Thyroid gland (tissue), 4 donors: ENCODE data around the gene EIF3J. TPM values are rescaled to one million over a fixed set of nuclear protein-coding genes. Genes with fewer than 3 reads are reported as not detected.

Experiments used
- DNase-seq, 2 donors: peaks; one replicate each; pipeline ENCODE4 v3.0.0-alpha.2; 2019
- H3K27ac ChIP-seq, 3 donors: fragments of 200-600 bp; sonication (generic); 1 replicate in 2 of 3; 2 replicates in 1 of 3; pipeline ENCODE4 v1.5.1; 2016 to 2019; ENCODE audit warnings: mild to moderate bottlenecking in 1 of 3, moderate library complexity in 1 of 3
- H3K27me3 ChIP-seq: fragments of 200-600 bp; sonication (generic); one replicate; pipeline ENCODE4 v1.5.1; 2019
- H3K36me3 ChIP-seq, 2 donors: fragments of 200-600 bp; sonication (generic); one replicate each; pipeline ENCODE4 v1.5.1; 2016 to 2019
- H3K4me1 ChIP-seq, 2 donors: fragments of 200-600 bp; sonication (generic); one replicate each; pipeline ENCODE4 v1.5.1; 2017 to 2019
- H3K4me3 ChIP-seq, 3 donors: fragments of 200-600 bp; sonication (generic); replicated peaks in 1 of 3; 1 replicate in 2 of 3; 2 replicates in 1 of 3; pipeline ENCODE4 v1.5.1; 2016; ENCODE audit warnings: mild to moderate bottlenecking in 1 of 3
- H3K9me3 ChIP-seq: fragments of 200-600 bp; sonication (generic); one replicate; pipeline ENCODE4 v1.5.1; 2017
- POLR2A ChIP-seq, 2 donors: fragments of 450-650 bp; IDR thresholded peaks; one replicate each; pipeline ENCODE4 v1.6.1; 2017; ENCODE audit warnings: antibody characterized with exemption in 2 of 2, mild to moderate bottlenecking in 2 of 2, moderate library complexity in 1 of 2
- WGBS, 2 donors: methylation state at CpG; one replicate each; pipeline ENCODE4 v1.1.5; 2017; 5-methylcytosine and 5-hydroxymethylcytosine counted together
- intact Hi-C: fragments of 100-400 bp; cut with DNase I; formaldehyde crosslinking; loops from one replicate; pipeline ENCODE4 v1.15.1; 2023
- total RNA-seq, 4 donors: library from RNA; depleted of rRNA; stranded (reverse); fragments of >200 nt; gene quantifications; one replicate each; pipeline ENCODE4 v1.2.3, GENCODE V29; 2016
- TF ChIP-seq, protein P1 (sequence below), 6 experiments: fragments of 200-600 bp in 3 of 6; fragments of 450-650 bp in 3 of 6; sonication (generic) in 3 of 6; IDR thresholded peaks; one replicate each; pipeline ENCODE4 v1.5.1; 2016 to 2019; ENCODE audit warnings: antibody characterized with exemption in 6 of 6, mild to moderate bottlenecking in 2 of 6, inconsistent platforms in 1 of 6, moderate library complexity in 1 of 6

Gene EIF3J
- total RNA-seq, 4 donors from 2014 or later = 36.7 to 50.7 (median 39.3) TPM

DNA sequence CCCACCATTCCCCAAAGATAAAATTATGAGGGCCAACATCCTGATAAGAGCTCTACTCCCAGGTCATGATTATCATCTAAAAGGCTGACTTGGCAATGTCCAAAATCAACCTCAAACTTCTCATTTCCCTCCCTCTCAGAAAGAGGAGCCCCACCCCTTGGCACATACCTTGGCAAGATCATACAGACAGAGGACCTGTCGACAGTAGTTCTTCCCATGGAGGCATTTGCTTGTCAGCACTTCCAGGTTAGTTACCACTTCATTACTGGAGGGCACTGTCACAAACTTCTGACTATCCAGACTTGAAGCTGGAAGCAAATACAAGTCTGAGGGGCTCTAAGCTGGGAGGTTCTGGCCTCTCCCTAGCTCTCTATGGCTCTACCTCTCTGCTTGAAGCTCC is 37.8 kb downstream of the EIF3J start:
- no peak overlapping the region for H3K4me3 ChIP-seq
- DNase-seq = no peak
- intact Hi-C loops = loop anchor here (10.0 kb wide), 1 partner anchor 160 kb away; the partner anchor contains the start of gene TRIM69
- H3K9me3 ChIP-seq = no peaks in the 10 kb centered on the region
- no peaks in the 10 kb centered on the region for H3K27me3 ChIP-seq
- TF ChIP-seq POLR2A (IDR thresholded peaks at IDR 0.05) = no peak
- TF ChIP-seq, protein P1, sequence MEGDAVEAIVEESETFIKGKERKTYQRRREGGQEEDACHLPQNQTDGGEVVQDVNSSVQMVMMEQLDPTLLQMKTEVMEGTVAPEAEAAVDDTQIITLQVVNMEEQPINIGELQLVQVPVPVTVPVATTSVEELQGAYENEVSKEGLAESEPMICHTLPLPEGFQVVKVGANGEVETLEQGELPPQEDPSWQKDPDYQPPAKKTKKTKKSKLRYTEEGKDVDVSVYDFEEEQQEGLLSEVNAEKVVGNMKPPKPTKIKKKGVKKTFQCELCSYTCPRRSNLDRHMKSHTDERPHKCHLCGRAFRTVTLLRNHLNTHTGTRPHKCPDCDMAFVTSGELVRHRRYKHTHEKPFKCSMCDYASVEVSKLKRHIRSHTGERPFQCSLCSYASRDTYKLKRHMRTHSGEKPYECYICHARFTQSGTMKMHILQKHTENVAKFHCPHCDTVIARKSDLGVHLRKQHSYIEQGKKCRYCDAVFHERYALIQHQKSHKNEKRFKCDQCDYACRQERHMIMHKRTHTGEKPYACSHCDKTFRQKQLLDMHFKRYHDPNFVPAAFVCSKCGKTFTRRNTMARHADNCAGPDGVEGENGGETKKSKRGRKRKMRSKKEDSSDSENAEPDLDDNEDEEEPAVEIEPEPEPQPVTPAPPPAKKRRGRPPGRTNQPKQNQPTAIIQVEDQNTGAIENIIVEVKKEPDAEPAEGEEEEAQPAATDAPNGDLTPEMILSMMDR (IDR thresholded peaks at IDR 0.05) = no peak
- 71 to 85% methylated on average over 1 of the region's 1 CpG for WGBS, 2 donors
- peaks cover 8% of the 10 kb centered on the region in 2 donors for H3K36me3 ChIP-seq
- H3K4me1 ChIP-seq = peaks cover 4% of the 10 kb centered on the region in 2 donors
- no peak overlapping the region for H3K27ac ChIP-seq

GRCh38 chr15:44580105-44580504 is 43.2 kb downstream of the EIF3J start:
- Histone ChIP-seq H3K4me1 (peaks cover 4% of the 10 kb centered on the region in 2 donors), H3K27me3 (no peaks in the 10 kb centered on the region), H3K4me3 (no peak overlapping the region), H3K27ac (no peak overlapping the region), H3K9me3 (no peaks in the 10 kb centered on the region), H3K36me3 (peaks cover 18 to 27% of the 10 kb centered on the region in 2 donors)
- intact Hi-C loops = loop anchor here (10.0 kb wide), 1 partner anchor 85 kb away; the partner anchor contains the start of gene SPG11
- TF ChIP-seq POLR2A (IDR thresholded peaks at IDR 0.05) = no peak
- TF ChIP-seq, protein P1 (IDR thresholded peaks at IDR 0.05) = no peak
- no peak for DNase-seq
- 95 to 96% methylated on average over 2 of the region's 2 CpGs for WGBS, 2 donors

- H3K27me3 ChIP-seq = no peaks in the 10 kb centered on the region
- no peak overlapping the region for H3K4me3 ChIP-seq
- DNase-seq = peak; percentile 75 to 77
- intact Hi-C loops = loop anchor here (10.0 kb wide), 1 partner anchor 81 kb away; the partner anchor contains the start of gene SPG11
- peak overlapping the region in 1 of 3 donors; percentile 21 for H3K27ac ChIP-seq
- H3K36me3 ChIP-seq = peaks cover 36 to 53% of the 10 kb centered on the region in 2 donors
- H3K9me3 ChIP-seq = no peaks in the 10 kb centered on the region
- H3K4me1 ChIP-seq = no peaks in the 10 kb centered on the region
- 83 to 88% methylated on average over 5 of the region's 5 CpGs for WGBS, 2 donors
- TF ChIP-seq, protein P1 (IDR thresholded peaks at IDR 0.05) = peak in 5 of 6 experiments; percentile 15 to 52 (median 40)
- TF ChIP-seq POLR2A (IDR thresholded peaks at IDR 0.05) = no peak
These were observed 47.3 kb downstream of the EIF3J start for GRCh38 chr15:44584162-44584749.

- H3K4me1 ChIP-seq = peaks cover under 1 to 4% of the 10 kb centered on the region in 2 donors
- H3K36me3 ChIP-seq = peaks cover 36 to 51% of the 10 kb centered on the region in 2 donors
- intact Hi-C loops = loop anchor here (10.0 kb wide), 1 partner anchor 79 kb away; the partner anchor contains the start of gene SPG11
- no peak overlapping the region for H3K27ac ChIP-seq
- TF ChIP-seq, protein P1 (IDR thresholded peaks at IDR 0.05) = no peak
- no peak for TF ChIP-seq POLR2A (IDR thresholded peaks at IDR 0.05)
- H3K4me3 ChIP-seq = no peak overlapping the region
- H3K27me3 ChIP-seq = no peaks in the 10 kb centered on the region
- DNase-seq = no peak
- 89 to 97% methylated on average over 2 of the region's 2 CpGs for WGBS, 2 donors
- H3K9me3 ChIP-seq = no peaks in the 10 kb centered on the region
These were observed 48.7 kb downstream of the EIF3J start for GRCh38 chr15:44585633-44586032.

- intact Hi-C loops = loop anchor here (10.0 kb wide), 1 partner anchor 76 kb away; the partner anchor contains the start of gene SPG11
- no peak for TF ChIP-seq POLR2A (IDR thresholded peaks at IDR 0.05)
- TF ChIP-seq, protein P1 (IDR thresholded peaks at IDR 0.05) = no peak
- H3K27me3 ChIP-seq = no peaks in the 10 kb centered on the region
- H3K36me3 ChIP-seq = peaks cover 32 to 46% of the 10 kb centered on the region in 2 donors
- H3K4me1 ChIP-seq = peaks cover 19 to 28% of the 10 kb centered on the region in 2 donors
- no peak overlapping the region for H3K4me3 ChIP-seq
- H3K27ac ChIP-seq = peak overlapping the region in 1 of 3 donors; percentile 28
- WGBS, 2 donors = 71 to 82% methylated on average over 5 of the region's 5 CpGs
- no peak for DNase-seq
- no peaks in the 10 kb centered on the region for H3K9me3 ChIP-seq
These were observed 51.6 kb downstream of the EIF3J start for GRCh38 chr15:44588541-44588940.
